ENCODE measurements around the gene MYCBP2.

Gene MYCBP2

DNA sequence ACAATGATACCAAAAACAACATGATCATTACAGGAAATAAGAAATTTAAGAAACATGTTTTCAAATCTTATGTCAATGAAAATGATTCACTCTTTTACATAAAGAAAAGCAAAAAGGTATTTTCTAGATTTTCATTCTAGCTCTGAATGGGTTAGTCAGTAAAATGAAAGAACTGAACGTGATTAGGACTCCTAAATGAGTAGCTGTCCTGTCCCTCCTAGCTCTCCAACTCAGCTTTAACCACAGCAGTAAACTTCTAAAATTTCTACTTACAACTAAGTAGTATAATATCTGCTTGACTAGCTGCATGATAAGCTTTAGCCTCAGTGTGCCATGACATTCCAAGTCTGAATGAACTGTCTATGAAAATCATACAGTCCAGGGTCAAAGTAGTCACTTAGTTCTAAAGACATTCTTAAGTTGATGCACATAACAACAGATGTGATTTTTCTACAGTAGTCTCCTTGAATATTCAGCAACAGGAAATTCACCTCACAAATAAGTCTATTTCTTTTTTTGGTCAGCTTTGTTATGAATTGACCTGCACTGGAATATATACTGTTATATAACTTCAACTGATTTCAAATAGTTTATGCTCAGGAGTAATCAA lies 136.4 kb downstream of the MYCBP2 start:
- no peak overlapping the region for H3K4me3 ChIP-seq (ENCODE audit: low read length)
- DNase-seq (ENCODE audit: low read depth) = no peak
- TF ChIP-seq, protein P1, sequence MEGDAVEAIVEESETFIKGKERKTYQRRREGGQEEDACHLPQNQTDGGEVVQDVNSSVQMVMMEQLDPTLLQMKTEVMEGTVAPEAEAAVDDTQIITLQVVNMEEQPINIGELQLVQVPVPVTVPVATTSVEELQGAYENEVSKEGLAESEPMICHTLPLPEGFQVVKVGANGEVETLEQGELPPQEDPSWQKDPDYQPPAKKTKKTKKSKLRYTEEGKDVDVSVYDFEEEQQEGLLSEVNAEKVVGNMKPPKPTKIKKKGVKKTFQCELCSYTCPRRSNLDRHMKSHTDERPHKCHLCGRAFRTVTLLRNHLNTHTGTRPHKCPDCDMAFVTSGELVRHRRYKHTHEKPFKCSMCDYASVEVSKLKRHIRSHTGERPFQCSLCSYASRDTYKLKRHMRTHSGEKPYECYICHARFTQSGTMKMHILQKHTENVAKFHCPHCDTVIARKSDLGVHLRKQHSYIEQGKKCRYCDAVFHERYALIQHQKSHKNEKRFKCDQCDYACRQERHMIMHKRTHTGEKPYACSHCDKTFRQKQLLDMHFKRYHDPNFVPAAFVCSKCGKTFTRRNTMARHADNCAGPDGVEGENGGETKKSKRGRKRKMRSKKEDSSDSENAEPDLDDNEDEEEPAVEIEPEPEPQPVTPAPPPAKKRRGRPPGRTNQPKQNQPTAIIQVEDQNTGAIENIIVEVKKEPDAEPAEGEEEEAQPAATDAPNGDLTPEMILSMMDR (conservative IDR thresholded peaks at IDR 0.05; ENCODE audit: low read depth, low read length) = no peak

- no peak overlapping the region for H3K4me3 ChIP-seq (ENCODE audit: low read length)
- DNase-seq (ENCODE audit: low read depth) = no peak
- TF ChIP-seq, protein P1 (conservative IDR thresholded peaks at IDR 0.05; ENCODE audit: low read depth, low read length) = no peak
These were observed 141.2 kb downstream of the MYCBP2 start for GRCh38 chr13:77185721-77186120.

- TF ChIP-seq, protein P1 (conservative IDR thresholded peaks at IDR 0.05; ENCODE audit: low read depth, low read length) = no peak
- no peak overlapping the region for H3K4me3 ChIP-seq (ENCODE audit: low read length)
- no peak for DNase-seq (ENCODE audit: low read depth)
These were observed 142.4 kb downstream of the MYCBP2 start for GRCh38 chr13:77184455-77184854.

DNA sequence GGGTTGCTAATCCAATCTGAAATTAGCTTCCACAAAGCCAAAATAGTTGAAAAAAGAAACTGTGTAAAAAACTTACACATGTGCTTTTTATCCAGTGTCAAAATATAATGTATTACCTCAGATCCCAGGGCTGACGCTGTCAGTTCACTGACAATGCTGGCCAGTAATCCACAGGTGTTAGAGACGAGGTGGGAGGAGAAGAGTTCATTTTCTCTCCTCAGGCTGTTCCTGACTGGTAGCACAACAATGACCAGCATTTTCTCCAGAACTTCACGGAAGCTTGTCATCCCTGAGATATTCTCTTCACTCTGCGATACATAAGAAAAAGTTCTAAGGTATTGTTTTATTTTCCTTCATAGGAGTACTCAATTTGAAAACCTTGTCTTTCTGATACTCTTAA lies 146.9 kb downstream of the MYCBP2 start:
- H3K4me3 ChIP-seq (ENCODE audit: low read length) = no peak overlapping the region
- TF ChIP-seq, protein P1 (conservative IDR thresholded peaks at IDR 0.05; ENCODE audit: low read depth, low read length) = no peak

GRCh38 chr13:77177646-77178045 lies 149.2 kb downstream of the MYCBP2 start:
- TF ChIP-seq, protein P1 (conservative IDR thresholded peaks at IDR 0.05; ENCODE audit: low read depth, low read length) = no peak
- no peak overlapping the region for H3K4me3 ChIP-seq (ENCODE audit: low read length)
- DNase-seq (ENCODE audit: low read depth) = no peak

More for the DNA sequence above, 146.9 kb downstream of the MYCBP2 start:
- no peak for DNase-seq (ENCODE audit: low read depth)

GRCh38 chr13:77176350-77176749 lies 150.5 kb downstream of the MYCBP2 start:
- TF ChIP-seq, protein P1 (conservative IDR thresholded peaks at IDR 0.05; ENCODE audit: low read depth, low read length) = no peak
- no peak overlapping the region for H3K4me3 ChIP-seq (ENCODE audit: low read length)
- DNase-seq (ENCODE audit: low read depth) = no peak

DNA sequence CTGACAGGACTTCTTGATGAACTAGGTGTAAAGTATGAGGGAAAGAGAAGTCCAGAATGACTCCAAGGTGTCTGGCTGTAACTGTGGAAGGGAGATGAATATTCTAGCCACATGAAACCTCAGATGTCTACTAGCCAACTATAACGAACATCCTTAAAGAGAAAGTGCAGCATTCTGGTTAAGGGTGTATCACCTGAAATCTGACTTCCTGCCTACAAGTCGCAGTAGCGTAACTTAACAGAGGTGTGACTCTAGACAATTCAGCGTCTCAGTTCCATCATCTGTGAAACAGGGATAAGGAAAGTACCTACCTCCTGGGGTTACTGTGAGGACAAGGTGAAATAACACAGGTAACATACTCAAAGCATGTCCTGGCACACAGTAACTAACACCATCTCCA lies 154.2 kb downstream of the MYCBP2 start:
- H3K4me3 ChIP-seq (ENCODE audit: low read length) = no peak overlapping the region
- DNase-seq (ENCODE audit: low read depth) = no peak
- TF ChIP-seq, protein P1 (conservative IDR thresholded peaks at IDR 0.05; ENCODE audit: low read depth, low read length) = no peak
